Caco-2 (cell line): Measurements from ENCODE around the gene RNF145. TPM values are rescaled to one million over a fixed set of nuclear protein-coding genes. Genes with fewer than 3 reads are reported as not detected.

Experiments
- BruUV-seq: library from RNA; stranded (reverse); fragments of 400-500 nt; replicated peaks from 2 replicates; lab custom pipeline; 2021; lab: Mats Ljungman, UMichigan
- CTCF ChIA-PET: fragments of 300-600 bp; sonication (Branson Sonifier 250); formaldehyde crosslinking; loops from one replicate; lab custom pipeline; 2022; ENCODE audit warnings: antibody characterized with exemption; lab: Charles Lee
- POLR2A ChIA-PET: fragments of 300-600 bp; sonication (Branson Sonifier 250); formaldehyde crosslinking; loops from one replicate; lab custom pipeline; 2022; ENCODE audit warnings: antibody characterized with exemption; lab: Charles Lee
- DNase-seq, 2 experiments: peaks; one replicate each; pipeline versions ENCODE4 v3.0.0 to v3.0.0-alpha.2; 2020 to 2022
- H3K27me3 ChIP-seq: replicated peaks from 2 replicates; pipeline ENCODE4 v1.6.0; 2011; ENCODE audit warnings: low read length; ENCODE audit not compliant: control insufficient read depth, insufficient read depth
- H3K36me3 ChIP-seq: 2 replicates; pipeline ENCODE4 v1.5.1; 2011; ENCODE audit warnings: low read length; ENCODE audit not compliant: control insufficient read depth, insufficient read depth
- H3K4me1 ChIP-seq: fragments of 250-450 bp; sonication (Bioruptor Pico); 2 replicates; pipeline ENCODE4 v1.5.1; 2020; ENCODE audit warnings: mild to moderate bottlenecking
- H3K4me3 ChIP-seq: 2 replicates; pipeline ENCODE4 v1.5.1; 2011; ENCODE audit warnings: low read depth, mild to moderate bottlenecking, control low read depth, low read length
- H3K9me3 ChIP-seq: fragments of 250-450 bp; sonication (Bioruptor Pico); 2 replicates; pipeline ENCODE4 v1.5.1; 2020; ENCODE audit warnings: mild to moderate bottlenecking, moderate library complexity
- H3K27ac Mint-ChIP-seq: one replicate; pipeline ENCODE4 v1.8.0; 2022; ENCODE audit warnings: mixed read lengths; ENCODE audit not compliant: unreplicated experiment
- H3K27me3 Mint-ChIP-seq: one replicate; pipeline ENCODE4 v1.8.0; 2022; ENCODE audit warnings: mixed read lengths; ENCODE audit not compliant: insufficient read depth, unreplicated experiment
- H3K36me3 Mint-ChIP-seq: one replicate; pipeline ENCODE4 v1.8.0; 2022; ENCODE audit warnings: mild to moderate bottlenecking, mixed read lengths; ENCODE audit not compliant: insufficient read depth, unreplicated experiment
- H3K4me1 Mint-ChIP-seq: one replicate; pipeline ENCODE4 v1.8.0; 2022; ENCODE audit warnings: low read depth, mixed read lengths; ENCODE audit not compliant: unreplicated experiment
- H3K4me3 Mint-ChIP-seq: one replicate; pipeline ENCODE4 v1.8.0; 2022; ENCODE audit warnings: mild to moderate bottlenecking, moderate library complexity, mixed read lengths; ENCODE audit not compliant: unreplicated experiment
- H3K9me3 Mint-ChIP-seq: one replicate; pipeline ENCODE4 v1.8.0; 2022; ENCODE audit warnings: mixed read lengths; ENCODE audit not compliant: unreplicated experiment
- CTCF ChIP-seq, 2 experiments: fragments of 200-600 bp in 1 of 2; IDR thresholded peaks; 1 replicate in 1 of 2; 2 replicates in 1 of 2; pipeline versions ENCODE4 v1.5.1 to v1.8.0; 2011 to 2022; ENCODE audit warnings: antibody characterized with exemption in 1 of 2, control low read depth in 1 of 2, inconsistent platforms in 1 of 2, low read depth in 1 of 2, low read length in 1 of 2, mild to moderate bottlenecking in 1 of 2, moderate library complexity in 1 of 2; ENCODE audit not compliant: insufficient read depth in 1 of 2, severe bottlenecking in 1 of 2, unreplicated experiment in 1 of 2
- intact Hi-C: fragments of 100-400 bp; cut with micrococcal nuclease; formaldehyde crosslinking; loops from one replicate; pipeline ENCODE4 v1.10.0; 2022; ENCODE audit not compliant: unreplicated experiment
- total RNA-seq: library from RNA; stranded (reverse); gene quantifications from 2 replicates; pipeline ENCODE4 v1.2.3, GENCODE V29; 2022

RNF145 gene
- total RNA-seq, 1 experiment from 2014 or later = 38.7 TPM

GRCh38 chr5:159112436-159112835 lies 96.9 kb downstream of the RNF145 start:
- no peaks in the 10 kb centered on the region for H3K36me3 Mint-ChIP-seq
- H3K9me3 Mint-ChIP-seq = no peaks in the 10 kb centered on the region
- Histone ChIP-seq H3K4me3 (no peak overlapping the region), H3K9me3 (no peaks in the 10 kb centered on the region), H3K36me3 (no peaks in the 10 kb centered on the region), H3K27me3 (no peaks in the 10 kb centered on the region; the same call in 1 of the 2 replicates), H3K4me1 (no peaks in the 10 kb centered on the region)
- POLR2A ChIA-PET = no interaction called here
- CTCF ChIA-PET = no interaction called here
- no TSS peak for BruUV-seq
- no peak for TF ChIP-seq CTCF (IDR thresholded peaks at IDR 0.05; ENCODE audit: insufficient read depth in 1 of 2, low read depth in 1 of 2, low read length in 1 of 2, severe bottlenecking in 1 of 2, unreplicated experiment in 1 of 2)
- no peak for DNase-seq
- H3K4me3 Mint-ChIP-seq = no peak overlapping the region
- peaks cover 22% of the 10 kb centered on the region for H3K27me3 Mint-ChIP-seq
- no peaks in the 10 kb centered on the region for H3K4me1 Mint-ChIP-seq
- H3K27ac Mint-ChIP-seq = no peak overlapping the region
- intact Hi-C loops = no loop called here

Other genes with a start within 250 kb of the RNF145 start
- gene EBF1, start 109.6 kb downstream of the RNF145 start, total RNA-seq = not detected in 2 replicates
- gene UBLCP1, start 53.7 kb upstream of the RNF145 start, total RNA-seq = 23.0 and 23.2 TPM in 2 replicates
- gene IL12B, start 120.9 kb upstream of the RNF145 start, total RNA-seq = not detected in 2 replicates